ENCODE results near the gene HPF1.
"Not testable (repeated sequence)": the region's sequence is repeated elsewhere in the genome, so short reads cannot be mapped to it uniquely, and the experiment has no call there.

The HPF1 gene

DNA sequence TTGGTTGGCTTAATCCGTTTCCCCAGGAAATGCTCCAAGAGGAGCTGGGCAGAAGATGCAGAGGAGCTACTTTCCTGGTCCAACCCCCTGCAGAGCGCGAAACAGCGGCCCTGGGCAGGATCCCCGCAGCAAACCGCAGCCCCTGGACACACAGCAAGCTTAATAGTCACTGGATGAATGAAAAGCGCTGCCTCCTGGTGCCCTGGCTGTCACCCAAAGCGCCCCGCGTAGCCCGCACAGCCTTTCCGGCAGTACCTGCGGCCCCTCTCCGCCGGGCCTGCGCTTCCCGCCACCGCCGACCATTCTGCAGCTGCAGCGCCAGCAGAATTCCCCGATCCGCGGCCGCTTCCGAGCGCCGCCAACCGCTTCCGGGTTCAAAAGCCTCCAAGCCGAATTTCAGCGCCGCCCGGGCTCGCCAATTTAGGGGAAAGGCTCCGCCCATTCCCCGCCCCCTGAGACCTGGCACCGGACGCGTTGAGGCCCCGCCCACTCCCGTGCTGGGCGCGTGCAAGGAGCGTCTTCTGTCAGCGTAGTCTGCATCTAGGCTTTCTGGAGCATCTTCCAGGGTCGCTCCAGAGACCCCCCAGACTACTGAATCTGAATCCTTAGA, at the start of gene HPF1:
TSS of gene HPF1 (minus strand) at position 370 of the 610 bp plus-strand sequence. CDS start at position 303, 67 bp downstream.
- peak; percentile 87 to 90 for DNase-seq (ENCODE audit: low read depth in 2 of 2)

DNA sequence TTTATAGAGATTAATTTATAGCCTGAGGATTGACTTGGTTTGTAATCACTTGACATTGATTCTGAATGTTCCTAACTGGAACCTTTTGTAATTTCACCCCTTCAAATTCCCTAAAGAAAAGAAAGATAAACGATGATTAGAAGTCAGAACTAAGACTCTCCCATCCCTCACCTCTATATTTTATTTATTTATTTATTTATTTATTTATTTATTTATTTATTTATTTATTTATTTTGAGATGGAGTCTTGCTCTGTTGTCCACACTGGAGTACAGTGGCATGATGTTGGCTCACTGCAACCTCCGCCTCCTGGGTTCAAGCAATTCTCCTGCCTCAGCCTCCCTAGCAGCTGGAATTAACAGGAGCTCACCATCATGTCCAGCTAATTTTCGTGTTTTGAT, 49.0 kb upstream of the HPF1 start:
- not testable (repeated sequence) for DNase-seq (ENCODE audit: low read depth in 2 of 2)

DNA sequence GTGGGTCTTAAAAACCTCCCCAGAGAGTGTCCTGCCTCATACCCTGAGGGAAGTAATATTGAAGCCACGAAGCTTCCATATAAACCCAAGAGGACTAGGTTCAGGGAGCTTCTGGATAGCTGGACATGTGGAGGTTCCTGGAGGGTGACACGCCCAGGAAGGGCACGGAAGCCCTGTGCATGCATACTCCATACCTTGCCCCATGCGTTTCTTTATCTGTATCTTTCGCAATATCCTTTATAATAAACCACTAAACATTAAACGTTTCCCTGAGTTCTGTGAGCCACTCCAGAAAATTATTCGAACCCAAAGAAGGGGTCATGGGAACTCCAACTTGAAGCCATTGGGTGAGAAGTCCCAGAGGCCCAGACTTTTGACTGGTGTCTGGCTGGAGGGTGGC, 45.7 kb upstream of the HPF1 start:
- no peak for DNase-seq (ENCODE audit: low read depth in 2 of 2)

DNA sequence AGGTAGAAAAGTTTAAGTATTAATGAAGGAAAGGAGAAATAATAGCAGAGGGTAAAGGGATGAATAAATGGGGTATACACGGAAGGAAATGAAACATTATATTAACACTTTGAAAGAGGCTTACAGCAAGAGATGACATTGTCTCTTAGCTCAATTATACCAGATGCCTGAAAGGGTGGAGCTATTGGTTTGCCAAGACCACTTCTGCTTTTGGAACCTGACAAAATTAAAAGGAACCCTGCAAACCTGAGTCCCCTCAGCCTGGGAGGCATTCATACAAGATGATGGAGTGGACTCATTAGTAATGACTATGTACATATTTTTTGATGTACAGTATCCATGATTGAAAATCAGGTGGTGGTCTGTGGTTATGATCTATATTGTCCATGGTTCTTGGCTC, 45.1 kb upstream of the HPF1 start:
- no peak for DNase-seq (ENCODE audit: low read depth in 2 of 2)

DNA sequence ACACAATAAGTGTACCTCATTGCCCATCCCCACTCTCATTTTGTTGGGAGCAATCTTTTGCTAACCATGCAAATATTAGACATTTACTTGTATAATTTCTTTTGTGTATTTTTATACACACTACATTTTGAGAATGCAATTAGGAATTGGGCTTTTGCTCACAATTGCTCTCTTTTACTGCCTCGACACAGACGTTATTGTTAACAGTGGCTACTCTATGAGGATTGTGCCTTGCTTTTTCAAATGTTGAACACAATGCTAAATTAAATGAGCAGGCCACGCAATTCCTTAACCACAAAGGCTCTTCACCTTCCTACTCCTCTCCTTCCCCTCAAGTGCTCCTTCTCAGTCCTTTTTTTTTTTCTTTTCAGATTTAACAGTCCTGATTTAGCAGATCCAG, 42.8 kb upstream of the HPF1 start:
- no peak for DNase-seq (ENCODE audit: low read depth in 2 of 2)

DNA sequence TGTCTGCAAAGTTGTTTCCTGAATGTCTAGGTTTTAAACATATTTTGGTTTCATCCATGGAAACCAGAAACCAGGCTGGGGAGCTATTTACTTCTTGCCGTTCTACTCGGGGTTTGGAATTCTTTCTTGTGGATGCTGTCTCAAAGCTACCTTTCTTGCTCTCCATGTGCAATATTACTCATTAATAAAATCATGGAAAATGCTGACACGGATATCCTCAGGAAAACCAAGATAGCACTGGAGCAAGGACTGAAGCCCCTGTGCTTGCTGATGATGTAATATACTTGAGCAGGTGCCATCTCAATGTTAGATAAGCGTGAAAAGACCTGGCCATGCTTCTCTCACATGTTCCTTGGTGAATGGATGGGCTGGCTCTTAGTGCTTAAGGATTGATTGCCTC, 41.5 kb upstream of the HPF1 start:
- DNase-seq (ENCODE audit: low read depth in 2 of 2), result no peak

DNA sequence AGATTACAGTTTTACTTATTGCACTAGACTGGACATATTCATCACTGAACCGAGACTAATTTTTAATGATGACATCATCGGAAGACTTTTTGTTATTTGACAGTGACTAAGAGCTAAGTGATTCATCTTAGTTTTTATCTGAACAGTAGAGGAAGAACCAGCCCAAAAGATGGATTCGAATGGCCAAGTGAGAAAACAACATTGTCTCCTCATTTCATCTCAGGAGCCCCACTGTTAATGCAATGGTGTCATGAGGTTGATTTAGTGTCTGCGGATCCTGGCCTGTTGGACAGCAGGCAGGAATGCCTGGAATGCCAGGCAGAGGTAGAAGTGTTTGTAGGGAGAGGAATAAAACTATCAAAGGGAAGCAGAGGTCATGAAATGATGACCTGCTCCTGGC, 37.8 kb upstream of the HPF1 start:
- no peak for DNase-seq (ENCODE audit: low read depth in 2 of 2)

DNA sequence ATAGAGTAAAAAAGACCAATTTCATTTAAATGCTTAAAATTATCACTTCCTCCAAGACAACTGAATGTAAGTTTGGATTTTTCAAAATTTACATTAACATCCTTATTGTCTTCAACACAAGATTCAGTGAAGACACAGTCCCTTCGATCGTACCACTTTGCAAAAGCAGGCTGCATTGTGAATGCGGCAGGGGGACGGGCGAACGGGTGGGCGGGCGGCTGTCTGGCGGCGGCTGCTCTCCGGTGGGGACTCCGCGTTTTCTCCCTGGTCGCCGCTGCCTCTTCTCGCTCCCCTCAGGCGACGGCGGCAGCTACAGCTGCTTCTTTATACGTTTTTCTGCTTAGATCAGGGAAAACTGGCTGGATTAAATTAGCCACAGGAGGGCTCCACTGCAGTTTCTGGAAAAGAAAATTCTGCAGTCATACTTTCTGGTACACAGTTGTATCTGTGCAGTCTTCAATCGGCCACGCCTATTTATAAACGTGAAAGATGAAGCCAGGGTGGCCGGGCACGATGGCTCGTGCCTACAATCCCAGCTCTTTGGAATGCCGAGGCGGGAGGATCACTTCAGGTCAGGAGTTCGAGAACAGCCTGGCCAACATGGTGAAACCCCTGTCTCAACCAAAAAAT, 33.9 kb upstream of the HPF1 start:
- peak in 1 of 2 donors; percentile 4 for DNase-seq (ENCODE audit: low read depth in 2 of 2)

DNA sequence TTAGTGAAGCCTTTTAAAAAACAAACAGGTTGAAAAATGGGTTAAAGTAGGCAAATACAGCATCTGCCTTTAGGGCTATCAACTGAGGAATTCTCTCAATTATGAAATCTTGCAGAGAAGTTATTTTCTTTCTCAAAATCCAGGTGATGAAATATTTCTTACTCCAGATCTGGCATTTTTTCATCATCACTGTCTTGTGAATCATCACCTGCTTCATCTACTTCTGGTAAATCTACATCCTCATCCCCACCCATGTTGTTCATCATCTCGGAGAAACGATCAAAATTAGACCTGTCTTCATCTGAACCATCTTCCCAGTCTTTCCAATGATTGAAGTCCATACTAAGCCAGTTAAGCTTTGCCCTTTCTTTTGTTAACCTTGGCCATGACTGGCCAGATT, 33.3 kb upstream of the HPF1 start:
- no peak for DNase-seq (ENCODE audit: low read depth in 2 of 2)

DNA sequence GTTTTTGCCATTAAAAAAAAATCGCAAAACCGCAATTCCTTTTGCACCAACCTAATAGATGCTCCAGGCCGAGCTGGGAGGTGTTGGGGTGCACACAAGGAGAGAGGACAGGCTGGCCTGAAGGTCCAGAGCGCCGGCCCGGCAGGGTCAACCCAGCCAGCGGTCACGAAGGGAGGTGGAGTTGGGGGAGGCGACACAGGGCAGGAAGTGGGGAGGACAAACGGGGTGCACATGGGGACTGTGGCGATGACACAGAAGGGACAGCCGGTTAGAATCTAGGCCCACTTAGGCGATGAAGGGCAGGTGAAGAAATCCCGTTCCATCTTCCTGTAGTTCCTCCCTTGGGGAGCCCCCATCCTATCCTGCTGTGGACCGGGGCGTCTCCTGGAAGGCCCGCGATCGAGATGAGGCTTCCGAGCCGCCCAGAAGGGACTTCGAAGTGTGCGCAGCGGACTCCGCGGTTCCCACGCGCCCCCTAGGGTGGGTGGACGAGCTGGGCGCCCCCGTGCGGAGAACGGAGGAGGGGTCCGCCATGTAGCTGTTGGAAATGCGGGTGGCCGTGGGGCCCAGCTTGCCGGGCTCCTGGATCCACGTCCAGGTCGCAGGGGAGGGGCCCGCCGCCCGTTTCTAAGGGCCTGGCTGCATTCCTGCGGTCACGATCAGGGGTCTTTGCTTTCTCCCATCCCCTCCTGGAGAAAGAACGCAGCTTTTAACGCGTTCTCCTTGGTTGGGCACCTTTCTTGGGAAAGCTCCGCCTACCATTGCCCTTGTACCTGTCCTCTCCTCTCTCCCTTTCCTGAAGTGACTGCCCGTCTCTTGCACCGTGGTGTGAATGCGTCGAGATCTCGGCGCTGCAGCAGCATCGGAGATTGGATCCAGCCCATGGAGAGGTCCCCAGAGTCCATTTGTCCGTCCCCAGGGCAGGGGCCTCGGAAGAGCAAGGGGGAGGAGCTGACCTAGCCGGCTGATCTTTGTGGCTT, 17.0 kb upstream of the HPF1 start:
- peak in 1 of 2 donors; percentile 33 for DNase-seq (ENCODE audit: low read depth in 2 of 2)

DNA sequence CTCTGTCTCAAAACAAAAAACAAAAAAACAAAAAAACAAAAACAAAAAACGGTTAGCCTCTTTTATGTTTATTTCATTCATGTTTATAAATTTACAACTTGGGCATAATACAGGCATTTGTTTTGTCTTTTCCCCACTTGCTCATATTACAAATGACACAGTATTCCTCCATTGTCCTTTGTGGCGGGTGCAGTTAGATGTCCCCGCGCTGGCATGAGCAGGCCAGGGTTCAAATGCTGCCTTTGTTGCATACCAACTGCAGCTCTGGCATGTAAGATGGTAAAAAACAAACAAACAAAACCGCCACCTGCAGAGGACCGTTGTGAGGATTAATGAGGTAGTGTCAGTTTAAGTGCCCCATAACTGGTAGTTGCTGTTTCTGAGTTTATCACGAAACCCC, 16.1 kb upstream of the HPF1 start:
- DNase-seq (ENCODE audit: low read depth in 2 of 2), result no peak

DNA sequence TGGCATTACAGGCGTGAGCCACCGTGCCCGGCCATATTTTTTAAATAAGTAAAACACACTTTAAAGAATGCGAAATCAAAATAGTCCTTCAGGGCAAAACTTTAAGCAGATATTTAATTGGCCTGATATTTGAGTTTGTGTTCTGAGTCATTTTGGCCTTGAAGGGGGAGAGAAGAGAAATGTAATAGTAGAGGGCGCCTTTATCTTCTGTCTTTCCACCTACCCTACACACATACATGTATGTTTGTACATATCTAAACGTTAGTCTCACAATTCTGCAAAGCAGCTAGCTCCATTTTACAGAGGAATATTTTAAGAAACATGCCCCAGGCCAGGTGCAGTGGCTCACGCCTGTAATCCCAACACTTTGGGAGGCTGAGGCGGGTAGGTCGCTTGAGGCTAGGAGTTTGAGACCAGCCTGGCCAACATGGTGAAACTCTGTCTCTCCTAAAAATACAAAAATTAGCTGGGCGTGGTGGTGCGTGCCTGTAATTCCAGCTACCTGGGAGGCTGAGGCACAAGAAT, 13.9 kb upstream of the HPF1 start:
- DNase-seq (ENCODE audit: low read depth in 2 of 2), result not testable (repeated sequence)

DNA sequence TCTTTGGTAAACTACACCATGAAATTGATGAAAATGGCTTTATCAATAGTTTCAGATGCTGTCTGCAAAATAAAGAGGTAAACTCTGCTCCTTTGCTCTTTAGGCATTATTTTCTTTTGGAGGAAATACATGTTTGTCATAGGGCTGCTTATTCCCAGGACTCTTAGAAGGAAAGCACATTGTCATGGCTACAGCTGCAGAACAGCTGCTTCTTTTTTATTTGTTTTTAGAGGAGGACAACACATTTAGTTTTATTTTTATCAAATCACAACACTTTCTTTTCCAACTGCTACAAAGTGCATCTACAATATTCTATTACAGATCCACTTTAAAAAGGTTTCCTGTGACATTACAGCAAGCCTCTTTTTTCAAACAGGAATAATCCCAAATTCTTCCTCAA, 12.7 kb upstream of the HPF1 start:
- DNase-seq (ENCODE audit: low read depth in 2 of 2), result no peak

DNA sequence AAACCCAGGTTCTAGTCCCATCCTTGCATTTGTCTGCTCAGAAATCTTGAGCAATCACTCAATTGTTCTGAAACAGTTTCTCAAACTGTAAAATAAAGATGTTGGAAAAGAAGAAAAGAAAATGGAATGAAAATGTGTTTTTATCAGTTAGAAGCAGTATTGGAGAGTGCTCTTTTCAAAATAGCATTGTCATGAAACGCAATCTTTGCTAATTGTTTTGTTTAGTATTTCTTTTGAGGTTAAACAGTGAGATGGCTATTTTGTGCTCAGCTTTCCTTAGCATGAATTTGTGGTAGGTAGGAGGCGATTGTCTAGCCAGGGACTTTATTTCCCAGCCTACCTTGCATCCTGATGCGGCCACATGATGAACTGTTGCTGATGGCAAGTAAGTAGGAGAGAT, 10.6 kb upstream of the HPF1 start:
- DNase-seq (ENCODE audit: low read depth in 2 of 2), result no peak

DNA sequence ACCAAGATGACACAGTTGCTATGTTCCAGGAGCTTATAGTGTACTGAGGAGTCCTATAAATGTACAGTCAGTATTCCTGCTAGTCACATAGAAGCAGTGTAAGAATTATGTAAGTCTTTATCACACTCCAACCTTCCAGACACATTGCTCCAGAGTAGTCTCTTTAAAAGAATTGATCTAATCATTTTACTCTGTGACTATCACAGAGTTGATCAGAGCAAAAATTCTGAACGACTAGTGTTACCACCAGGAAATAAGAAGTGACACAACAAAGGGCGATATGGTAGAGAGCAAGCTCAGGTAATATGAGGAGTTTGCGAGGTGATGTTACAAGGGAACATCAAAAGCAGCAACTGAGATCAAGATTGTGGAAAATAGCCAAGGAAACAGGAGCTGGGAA, 9.0 kb upstream of the HPF1 start:
- DNase-seq (ENCODE audit: low read depth in 2 of 2), result no peak

DNA sequence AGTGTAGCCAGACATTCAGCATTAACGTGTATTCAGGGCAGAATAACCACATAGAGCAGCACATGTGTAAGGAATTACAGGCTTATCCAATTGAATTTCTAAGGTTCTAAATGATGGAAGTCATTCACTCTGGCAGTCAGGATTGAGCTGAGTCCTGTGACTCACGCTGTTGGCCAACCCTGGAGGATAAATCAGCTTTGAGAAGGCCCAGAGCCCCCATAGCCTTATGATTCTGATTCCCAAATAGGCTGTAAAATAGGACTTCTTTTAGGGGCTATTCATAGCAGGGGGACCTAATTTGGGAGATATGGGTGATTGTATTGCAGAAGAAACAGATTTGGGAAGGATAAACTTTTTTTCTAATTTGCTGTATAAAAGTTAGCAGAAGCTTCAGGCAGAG, 8.1 kb upstream of the HPF1 start:
- DNase-seq (ENCODE audit: low read depth in 2 of 2), result no peak

DNA sequence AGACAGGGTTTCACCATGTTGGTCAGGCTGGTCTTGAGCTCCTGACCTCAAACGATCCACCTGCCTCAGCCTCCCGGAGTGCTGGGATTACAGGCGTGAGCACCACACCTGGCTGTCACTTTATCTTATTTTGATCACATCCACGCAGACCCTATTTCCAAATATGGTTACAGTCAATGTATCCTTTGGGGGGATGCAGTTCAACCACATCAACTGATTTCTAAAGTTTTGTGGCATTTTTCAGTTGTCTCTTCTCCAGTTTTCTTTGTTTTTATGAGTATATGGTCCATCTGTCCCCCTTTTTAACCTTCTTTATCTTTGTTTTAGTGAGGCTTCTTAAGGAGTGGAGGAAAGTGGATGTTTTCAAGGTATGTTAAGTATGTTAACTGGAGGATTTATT, 4.1 kb upstream of the HPF1 start:
- no peak for DNase-seq (ENCODE audit: low read depth in 2 of 2)

DNA sequence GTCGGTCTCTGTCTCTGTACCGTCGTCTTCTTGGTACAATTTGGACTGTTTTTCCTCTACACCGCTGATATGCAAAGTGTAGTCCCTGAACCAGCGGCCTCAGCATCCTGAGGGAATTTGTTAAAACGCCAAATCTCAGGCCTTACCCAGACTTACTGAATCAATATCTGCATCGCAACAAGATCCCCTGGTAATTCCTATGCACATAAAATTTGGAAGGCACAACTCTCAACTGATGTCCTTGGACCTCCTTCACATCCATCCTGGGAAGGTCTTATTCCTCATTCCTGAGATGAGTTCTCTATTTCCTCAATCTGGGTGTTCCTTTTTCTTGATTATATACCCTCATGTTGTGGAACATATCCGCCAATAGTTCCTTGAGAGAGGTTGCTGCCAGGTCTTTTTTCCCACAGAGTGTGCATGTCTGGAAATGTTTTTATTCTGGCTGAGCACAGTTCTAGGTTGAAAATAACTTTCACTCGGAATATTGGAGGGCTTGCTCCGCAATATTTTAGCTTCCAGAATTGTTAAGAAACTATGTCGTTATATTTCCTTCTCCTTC, 738 bp upstream of the HPF1 start:
- DNase-seq (ENCODE audit: low read depth in 2 of 2), result no peak

DNA sequence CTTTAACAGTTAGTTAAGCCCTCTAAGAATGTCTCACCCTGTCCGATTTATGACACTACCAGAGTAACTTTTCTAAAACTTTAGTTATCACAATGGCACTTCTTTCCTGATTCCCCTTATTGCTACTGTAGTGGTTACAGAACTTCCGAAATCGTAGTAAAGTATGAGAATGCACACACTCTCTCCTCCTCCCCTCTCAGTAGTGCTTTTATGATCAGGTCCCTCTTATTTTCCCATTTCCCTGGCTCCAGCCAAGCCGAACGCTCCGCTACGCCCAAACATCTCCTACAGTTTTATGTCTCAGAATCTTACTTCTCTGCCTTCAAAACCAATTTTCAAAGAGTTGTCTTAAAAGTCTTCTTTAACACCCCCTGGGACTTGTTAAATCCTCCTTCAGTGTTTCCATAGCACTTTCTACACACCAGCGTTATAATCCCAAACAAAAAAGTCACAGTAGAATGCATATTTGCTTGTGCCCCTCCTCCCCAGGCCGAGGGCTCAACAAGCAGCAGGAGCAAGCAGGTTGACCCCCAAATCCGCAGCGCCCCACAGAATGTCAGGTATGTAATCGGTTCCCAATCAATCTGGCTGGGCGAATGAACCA, 671 bp downstream of the HPF1 start:
- DNase-seq (ENCODE audit: low read depth in 2 of 2), result no peak

DNA sequence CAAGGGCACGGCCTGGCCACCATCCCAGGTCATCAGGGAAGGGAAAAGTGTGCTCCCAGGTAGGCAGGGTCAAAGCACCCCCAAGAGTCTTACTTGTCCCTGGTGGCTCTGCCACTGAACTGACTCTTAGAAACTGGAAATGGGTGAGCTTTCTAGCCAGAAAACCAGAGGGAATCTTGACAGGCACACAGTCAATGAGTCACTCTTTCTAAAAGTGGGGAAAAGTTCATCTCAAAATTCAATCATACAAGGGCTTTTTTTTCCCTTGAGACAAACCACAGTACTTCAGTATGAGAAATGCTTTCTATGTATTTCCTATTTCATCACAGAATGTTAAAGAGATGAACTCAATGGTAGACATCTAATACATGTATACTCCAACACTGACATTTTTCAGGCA, 12.5 kb downstream of the HPF1 start:
- DNase-seq (ENCODE audit: low read depth in 2 of 2), result no peak

DNA sequence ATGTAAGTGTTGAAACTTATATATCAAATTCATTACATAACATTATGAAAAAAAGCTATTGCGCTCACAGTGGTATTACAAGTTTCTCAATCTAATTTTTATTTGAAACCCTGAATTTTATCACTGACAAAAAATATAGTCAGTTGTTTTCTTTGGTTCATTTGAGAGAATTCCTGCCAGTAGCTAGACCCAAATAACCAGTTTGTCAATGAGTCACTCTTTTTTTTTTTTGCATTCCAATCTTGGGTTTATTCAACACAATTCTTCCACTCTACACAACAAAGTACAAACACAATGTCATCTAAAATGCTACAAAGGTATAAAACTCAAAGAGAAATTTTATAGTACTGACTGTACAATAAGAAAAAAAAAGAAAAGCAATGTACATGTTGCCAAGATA, 13.1 kb downstream of the HPF1 start:
- DNase-seq (ENCODE audit: low read depth in 2 of 2), result no peak

DNA sequence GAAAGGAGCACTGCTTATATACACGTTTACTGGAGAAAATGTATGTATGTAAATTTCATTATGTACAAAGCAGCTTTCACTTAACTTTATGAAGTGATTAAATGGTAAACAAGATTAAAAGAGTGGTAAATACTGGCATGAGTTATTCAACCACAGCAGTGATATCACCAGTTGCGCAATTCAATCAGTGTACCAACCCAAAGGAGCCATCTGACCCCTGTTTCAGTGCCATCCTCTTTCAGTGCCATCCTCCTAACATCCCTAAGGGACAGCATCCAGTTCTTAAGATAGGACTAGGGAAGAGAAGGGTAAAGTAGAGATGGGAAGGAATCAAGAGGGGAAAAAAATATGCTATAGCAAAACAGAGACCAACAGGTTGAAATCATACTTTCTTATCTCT, 16.2 kb downstream of the HPF1 start:
- no peak for DNase-seq (ENCODE audit: low read depth in 2 of 2)

Measured in stimulated activated CD8-positive, alpha-beta memory T cell treated with anti-CD3 and anti-CD28 coated beads, Interleukin-7, amount 100 ng/mL, for 4 hours (primary cell).